ENCODE data around the gene PCDH9.

The PCDH9 gene

GRCh38 chr13:67158903-67159302 lies 71.2 kb downstream of the PCDH9 start:
- ATAC-seq (ENCODE audit: low read depth) (no peak), DNase-seq (ENCODE audit: low spot score) (no peak)
- Histone ChIP-seq H3K27ac (ENCODE audit: poor library complexity, severe bottlenecking) (no peak overlapping the region), H3K4me1 (ENCODE audit: insufficient read depth, poor library complexity, severe bottlenecking) (no peaks in the 10 kb centered on the region), H3K36me3 (ENCODE audit: low read depth) (no peaks in the 10 kb centered on the region), H3K4me3 (ENCODE audit: severe bottlenecking) (no peak overlapping the region), H3K27me3 (ENCODE audit: insufficient read depth, poor library complexity, severe bottlenecking) (no peaks in the 10 kb centered on the region), H3K9me3 (ENCODE audit: severe bottlenecking) (no peaks in the 10 kb centered on the region)
- no peak for TF ChIP-seq CTCF (IDR thresholded peaks at IDR 0.05; ENCODE audit: poor library complexity, severe bottlenecking)

- H3K4me1 ChIP-seq (ENCODE audit: insufficient read depth, poor library complexity, severe bottlenecking): no peaks in the 10 kb centered on the region
- no peaks in the 10 kb centered on the region for H3K9me3 ChIP-seq (ENCODE audit: severe bottlenecking)
- no peak for DNase-seq (ENCODE audit: low spot score)
- no peak for ATAC-seq (ENCODE audit: low read depth)
- no peak overlapping the region for H3K4me3 ChIP-seq (ENCODE audit: severe bottlenecking)
- H3K27me3 ChIP-seq (ENCODE audit: insufficient read depth, poor library complexity, severe bottlenecking): no peaks in the 10 kb centered on the region
- H3K36me3 ChIP-seq (ENCODE audit: low read depth): no peaks in the 10 kb centered on the region
- no peak overlapping the region for H3K27ac ChIP-seq (ENCODE audit: poor library complexity, severe bottlenecking)
- TF ChIP-seq CTCF (IDR thresholded peaks at IDR 0.05; ENCODE audit: poor library complexity, severe bottlenecking): no peak
These were observed 73.4 kb downstream of the PCDH9 start for GRCh38 chr13:67156723-67157060.

DNA sequence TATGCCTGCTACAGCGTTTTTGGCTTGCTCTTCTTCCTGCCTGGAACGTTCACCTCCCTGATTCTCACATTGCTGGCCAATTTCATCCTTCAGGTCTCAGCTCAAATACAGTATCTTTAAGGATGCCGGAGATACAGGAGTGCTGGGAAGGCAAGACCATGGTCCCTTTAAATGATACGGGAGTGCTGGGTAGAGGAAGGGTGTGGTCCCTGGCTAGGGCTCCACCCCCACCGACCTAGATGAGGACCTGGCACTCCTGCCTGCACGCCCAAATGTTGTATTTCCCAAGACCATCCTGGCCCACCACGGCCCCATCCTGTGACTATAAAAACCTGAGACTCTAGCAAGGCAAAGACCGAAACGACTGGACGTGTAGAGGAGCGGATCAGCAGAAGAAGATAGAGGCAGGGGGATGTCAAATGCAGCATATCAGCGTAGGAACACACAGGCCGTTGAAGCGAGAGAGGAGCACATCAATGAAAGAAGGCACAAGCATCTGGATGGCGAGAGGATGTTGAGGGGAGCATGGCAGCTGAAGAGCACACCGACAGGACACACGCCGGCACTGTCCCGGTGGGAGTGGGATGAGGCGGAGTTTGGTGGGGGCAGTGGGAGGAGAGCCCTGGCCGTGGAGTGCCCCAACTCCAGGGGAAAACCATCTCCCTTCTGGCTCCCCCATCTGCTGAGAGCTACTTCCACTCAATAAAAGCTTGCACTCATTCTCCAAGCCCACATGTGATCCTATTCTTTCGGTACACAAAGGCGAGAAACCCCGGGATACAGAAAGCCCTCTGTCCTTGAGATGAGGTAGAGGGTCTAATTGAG lies 74.0 kb downstream of the PCDH9 start:
- H3K4me3 ChIP-seq (ENCODE audit: severe bottlenecking): no peak overlapping the region
- DNase-seq (ENCODE audit: low spot score): no peak
- TF ChIP-seq CTCF (IDR thresholded peaks at IDR 0.05; ENCODE audit: poor library complexity, severe bottlenecking): no peak
- H3K27me3 ChIP-seq (ENCODE audit: insufficient read depth, poor library complexity, severe bottlenecking): no peaks in the 10 kb centered on the region
- H3K27ac ChIP-seq (ENCODE audit: poor library complexity, severe bottlenecking): no peak overlapping the region
- H3K9me3 ChIP-seq (ENCODE audit: severe bottlenecking): no peaks in the 10 kb centered on the region
- no peak for ATAC-seq (ENCODE audit: low read depth)
- H3K4me1 ChIP-seq (ENCODE audit: insufficient read depth, poor library complexity, severe bottlenecking): no peaks in the 10 kb centered on the region
- H3K36me3 ChIP-seq (ENCODE audit: low read depth): no peaks in the 10 kb centered on the region

GRCh38 chr13:67152085-67152484 lies 78.1 kb downstream of the PCDH9 start:
- ATAC-seq (ENCODE audit: low read depth): no peak
- Histone ChIP-seq H3K4me1 (ENCODE audit: insufficient read depth, poor library complexity, severe bottlenecking) (peaks cover 7% of the 10 kb centered on the region), H3K36me3 (ENCODE audit: low read depth) (no peaks in the 10 kb centered on the region), H3K4me3 (ENCODE audit: severe bottlenecking) (no peak overlapping the region), H3K27me3 (ENCODE audit: insufficient read depth, poor library complexity, severe bottlenecking) (no peaks in the 10 kb centered on the region), H3K27ac (ENCODE audit: poor library complexity, severe bottlenecking) (no peak overlapping the region), H3K9me3 (ENCODE audit: severe bottlenecking) (no peaks in the 10 kb centered on the region)
- no peak for DNase-seq (ENCODE audit: low spot score)
- TF ChIP-seq CTCF (IDR thresholded peaks at IDR 0.05; ENCODE audit: poor library complexity, severe bottlenecking): no peak

DNA sequence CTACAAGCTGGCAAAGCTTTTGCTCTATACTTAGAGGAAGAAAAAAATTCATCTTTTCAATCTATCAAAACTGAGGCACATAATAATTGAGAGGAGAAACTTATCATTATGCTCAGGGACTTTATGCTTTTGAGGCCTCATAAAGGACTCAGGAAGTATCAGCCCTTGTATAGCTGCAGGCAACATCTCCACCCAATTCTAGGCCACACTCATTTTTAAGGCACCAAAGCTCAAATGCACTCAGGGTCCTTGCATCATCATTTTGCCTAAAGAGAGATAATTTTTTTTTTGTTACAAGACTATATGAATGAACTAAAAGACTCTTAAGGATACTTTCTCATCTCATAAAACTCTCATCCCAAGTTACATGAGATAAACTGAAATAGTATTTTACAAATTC lies 78.5 kb downstream of the PCDH9 start:
- Histone ChIP-seq H3K27ac (ENCODE audit: poor library complexity, severe bottlenecking) (no peak overlapping the region), H3K9me3 (ENCODE audit: severe bottlenecking) (no peaks in the 10 kb centered on the region), H3K4me1 (ENCODE audit: insufficient read depth, poor library complexity, severe bottlenecking) (peaks cover 7% of the 10 kb centered on the region), H3K27me3 (ENCODE audit: insufficient read depth, poor library complexity, severe bottlenecking) (no peaks in the 10 kb centered on the region), H3K4me3 (ENCODE audit: severe bottlenecking) (no peak overlapping the region), H3K36me3 (ENCODE audit: low read depth) (no peaks in the 10 kb centered on the region)
- DNase-seq (ENCODE audit: low spot score) (no peak), ATAC-seq (ENCODE audit: low read depth) (no peak)
- TF ChIP-seq CTCF (IDR thresholded peaks at IDR 0.05; ENCODE audit: poor library complexity, severe bottlenecking): no peak
